H9 (cell line): ENCODE data around the gene NEMP1. TPM values are rescaled to one million over a fixed set of nuclear protein-coding genes. Genes with fewer than 3 reads are reported as not detected.

ENCODE experiments used
- DNase-seq: peaks from one replicate; pipeline ENCODE4 v3.0.0-alpha.2; 2017
- H2AFZ ChIP-seq: one replicate; pipeline ENCODE4 v1.6.1; 2013; ENCODE audit warnings: mild to moderate bottlenecking, low read length, control low read depth, moderate library complexity
- H2AK5ac ChIP-seq: 2 replicates; pipeline ENCODE4 v1.6.1; 2013; ENCODE audit warnings: low read length, control low read depth, mixed read lengths; ENCODE audit not compliant: insufficient read length
- H2BK120ac ChIP-seq: one replicate; pipeline ENCODE4 v1.6.1; 2013; ENCODE audit warnings: low read depth, mild to moderate bottlenecking, low read length, control low read depth, inconsistent platforms; ENCODE audit not compliant: poor library complexity, severe bottlenecking
- H2BK12ac ChIP-seq: 2 replicates; pipeline ENCODE4 v1.6.1; 2013; ENCODE audit warnings: low read length, control low read depth, mixed read lengths, low read depth; ENCODE audit not compliant: insufficient read length
- H2BK15ac ChIP-seq: 2 replicates; pipeline ENCODE4 v1.6.1; 2013; ENCODE audit warnings: low read depth, low read length, control low read depth
- H2BK20ac ChIP-seq: one replicate; pipeline ENCODE4 v1.6.1; 2013; ENCODE audit warnings: low read depth, mild to moderate bottlenecking, low read length, control low read depth, inconsistent platforms; ENCODE audit not compliant: poor library complexity, severe bottlenecking
- H2BK5ac ChIP-seq: 2 replicates; pipeline ENCODE4 v1.6.1; 2013; ENCODE audit warnings: low read length, control low read depth, mixed read lengths; ENCODE audit not compliant: insufficient read length
- H3K14ac ChIP-seq: 2 replicates; pipeline ENCODE4 v1.6.1; 2013; ENCODE audit warnings: low read length, control low read depth; ENCODE audit not compliant: insufficient read depth
- H3K18ac ChIP-seq: 2 replicates; pipeline ENCODE4 v1.6.1; 2013; ENCODE audit warnings: low read depth, mild to moderate bottlenecking, mixed read lengths, low read length, control low read depth; ENCODE audit not compliant: insufficient read length
- H3K23ac ChIP-seq: 2 replicates; pipeline ENCODE4 v1.6.1; 2013; ENCODE audit warnings: low read length, control low read depth, mixed read lengths, low read depth; ENCODE audit not compliant: insufficient read length
- H3K23me2 ChIP-seq: 2 replicates; pipeline ENCODE4 v1.6.1; 2013; ENCODE audit warnings: low read depth, mild to moderate bottlenecking, mixed read lengths, low read length, control low read depth; ENCODE audit not compliant: insufficient read length, poor library complexity, severe bottlenecking
- H3K27ac ChIP-seq: 2 replicates; pipeline ENCODE4 v1.5.1; 2013; ENCODE audit warnings: low read length, control low read depth, mixed read lengths, low read depth; ENCODE audit not compliant: insufficient read length
- H3K27me3 ChIP-seq: 2 replicates; pipeline ENCODE4 v1.6.1; 2013; ENCODE audit warnings: low read length, control low read depth, inconsistent platforms; ENCODE audit not compliant: insufficient read depth
- H3K4ac ChIP-seq: 2 replicates; pipeline ENCODE4 v1.6.1; 2013; ENCODE audit warnings: low read depth, mild to moderate bottlenecking, control low read depth, inconsistent platforms, low read length, moderate library complexity
- H3K4me1 ChIP-seq: 2 replicates; pipeline ENCODE4 v1.6.1; 2013; ENCODE audit warnings: low read length, control low read depth, inconsistent platforms; ENCODE audit not compliant: insufficient read depth
- H3K4me2 ChIP-seq: 2 replicates; pipeline ENCODE4 v1.6.1; 2013; ENCODE audit warnings: low read length, control low read depth, mixed read lengths; ENCODE audit not compliant: insufficient read length, insufficient read depth
- H3K56ac ChIP-seq: 2 replicates; pipeline ENCODE4 v1.6.1; 2013; ENCODE audit warnings: low read depth, mild to moderate bottlenecking, mixed read lengths, low read length, control low read depth; ENCODE audit not compliant: insufficient read length
- H3K79me1 ChIP-seq: 2 replicates; pipeline ENCODE4 v1.6.1; 2013; ENCODE audit warnings: low read depth, mild to moderate bottlenecking, moderate library complexity, low read length, control low read depth, inconsistent platforms; ENCODE audit not compliant: insufficient read depth, poor library complexity, severe bottlenecking
- H3K79me2 ChIP-seq: 2 replicates; pipeline ENCODE4 v1.6.1; 2013; ENCODE audit warnings: low read length, control low read depth, inconsistent platforms; ENCODE audit not compliant: insufficient read depth
- H3K9ac ChIP-seq: 2 replicates; pipeline ENCODE4 v1.6.1; 2013; ENCODE audit warnings: low read length, control low read depth, mixed read lengths; ENCODE audit not compliant: insufficient read length; ENCODE audit errors: extremely low read depth
- H3K9me3 ChIP-seq: one replicate; pipeline ENCODE4 v1.6.1; 2013; ENCODE audit warnings: low read depth, low read length, inconsistent platforms; ENCODE audit not compliant: control insufficient read depth
- H3T11ph ChIP-seq: one replicate; pipeline ENCODE4 v1.6.1; 2013; ENCODE audit warnings: mild to moderate bottlenecking, low read length, control low read depth, inconsistent platforms
- H4K20me1 ChIP-seq: one replicate; pipeline ENCODE4 v1.6.1; 2013; ENCODE audit not compliant: control insufficient read depth, insufficient read length, insufficient read depth
- H4K5ac ChIP-seq: 2 replicates; pipeline ENCODE4 v1.6.1; 2013; ENCODE audit warnings: low read depth, mild to moderate bottlenecking, mixed read lengths, low read length, control low read depth; ENCODE audit not compliant: insufficient read length
- H4K8ac ChIP-seq: replicated peaks from 2 replicates; pipeline ENCODE4 v1.6.1; 2013; ENCODE audit warnings: low read length, control low read depth, mixed read lengths, low read depth; ENCODE audit not compliant: insufficient read length
- H4K91ac ChIP-seq: 2 replicates; pipeline ENCODE4 v1.6.1; 2013; ENCODE audit warnings: low read depth, mild to moderate bottlenecking, moderate library complexity, mixed read lengths, low read length, control low read depth; ENCODE audit not compliant: insufficient read length
- H3K27ac Mint-ChIP-seq, 3 experiments: 2 replicates in 2 of 3; 3 replicates in 1 of 3; pipeline ENCODE4 v1.8.0; 2020 to 2021; ENCODE audit warnings: mixed read lengths in 3 of 3, mild to moderate bottlenecking in 1 of 3, moderate library complexity in 1 of 3
- H3K27me3 Mint-ChIP-seq: 2 replicates; pipeline ENCODE4 v1.8.0; 2021; ENCODE audit warnings: low read depth, mild to moderate bottlenecking, moderate library complexity, mixed read lengths
- H3K36me3 Mint-ChIP-seq, 3 experiments: 2 replicates in 2 of 3; 3 replicates in 1 of 3; pipeline ENCODE4 v1.8.0; 2020 to 2021; ENCODE audit warnings: low read depth in 3 of 3, mixed read lengths in 3 of 3; ENCODE audit not compliant: insufficient read depth in 1 of 3
- H3K4me1 Mint-ChIP-seq, 2 experiments: 2 replicates each; pipeline ENCODE4 v1.8.0; 2020; ENCODE audit warnings: mixed read lengths in 2 of 2
- H3K4me3 Mint-ChIP-seq, 2 experiments: 2 replicates in 1 of 2; 3 replicates in 1 of 2; pipeline ENCODE4 v1.8.0; 2020 to 2021; ENCODE audit warnings: mild to moderate bottlenecking in 2 of 2, mixed read lengths in 2 of 2, moderate library complexity in 1 of 2
- H3K9me3 Mint-ChIP-seq, 2 experiments: 2 replicates in 1 of 2; 3 replicates in 1 of 2; pipeline ENCODE4 v1.8.0; 2020; ENCODE audit warnings: mild to moderate bottlenecking in 2 of 2, mixed read lengths in 2 of 2, moderate library complexity in 1 of 2
- CTCF ChIP-seq: fragments of 200-600 bp; sonication (generic); conservative IDR thresholded peaks from 3 replicates; pipeline ENCODE4 v1.8.0; 2021; ENCODE audit warnings: antibody characterized with exemption, mild to moderate bottlenecking
- whole genome bisulfite sequencing: extraction: QIAGEN DNeasy Blood & Tissue Kit; methylation state at CpG from one replicate; pipeline ENCODE4 v1.1.7; 2013; ENCODE audit warnings: missing lambda C conversion rate, low lambda C conversion rate, mixed read lengths; ENCODE audit not compliant: insufficient read length; ENCODE audit errors: extremely low coverage; 5-methylcytosine and 5-hydroxymethylcytosine counted together
- total RNA-seq: library from RNA; stranded (reverse); gene quantifications from 2 replicates; pipeline ENCODE4 v1.2.1, GENCODE V29; 2021

NEMP1 gene
- total RNA-seq, 1 experiment from 2014 or later: 50.1 TPM

- Histone ChIP-seq H3K79me1 (no peaks in the 10 kb centered on the region), H3K56ac (no peak overlapping the region), H2BK5ac (no peak overlapping the region), H2AK5ac (no peak overlapping the region), H2BK20ac (no peak overlapping the region), H3K9ac (no peak overlapping the region), H4K91ac (no peak overlapping the region), H3K9me3 (no peaks in the 10 kb centered on the region), H4K5ac (no peak overlapping the region), H3K4me1 (no peaks in the 10 kb centered on the region; the same call in 1 of the 2 replicates), H4K8ac (no peak overlapping the region), H2AFZ (no peak overlapping the region), H3K23ac (no peak overlapping the region), H3K27ac (no peak overlapping the region), H3K27me3 (no peaks in the 10 kb centered on the region), H3K23me2 (peaks cover 2% of the 10 kb centered on the region), H2BK12ac (no peak overlapping the region), H3T11ph (no peak overlapping the region), H3K14ac (no peak overlapping the region), H4K20me1 (no peaks in the 10 kb centered on the region), H3K18ac (no peak overlapping the region), H3K4ac (no peak overlapping the region), H2BK120ac (no peak overlapping the region), H3K4me2 (no peak overlapping the region), H3K79me2 (no peaks in the 10 kb centered on the region; the same call in 1 of the 2 replicates), H2BK15ac (no peak overlapping the region)
- H3K27ac Mint-ChIP-seq: peak overlapping the region in 2 of 3 experiments; percentile 83 to 89; a peak in 4 of 7 replicates
- peak overlapping the region; percentile 40 to 55; a peak in 3 of 5 replicates for H3K4me3 Mint-ChIP-seq
- H3K9me3 Mint-ChIP-seq: no peaks in the 10 kb centered on the region
- no peak for DNase-seq
- peaks cover 15 to 65% (median 51%) of the 10 kb centered on the region in 3 experiments for H3K36me3 Mint-ChIP-seq
- WGBS: no CpG with 5 or more reads among the region's 25 CpGs
- H3K27me3 Mint-ChIP-seq: no peaks in the 10 kb centered on the region; the same call in 1 of the 2 replicates
- H3K4me1 Mint-ChIP-seq: peaks cover 51 to 57% of the 10 kb centered on the region in 2 experiments
- TF ChIP-seq CTCF: no peak
Measured at GRCh38 chr12:57091638-57092528, 13.3 kb upstream of the NEMP1 start.
